ENCODE measurements around the gene ATXN1.

Gene ATXN1

DNA sequence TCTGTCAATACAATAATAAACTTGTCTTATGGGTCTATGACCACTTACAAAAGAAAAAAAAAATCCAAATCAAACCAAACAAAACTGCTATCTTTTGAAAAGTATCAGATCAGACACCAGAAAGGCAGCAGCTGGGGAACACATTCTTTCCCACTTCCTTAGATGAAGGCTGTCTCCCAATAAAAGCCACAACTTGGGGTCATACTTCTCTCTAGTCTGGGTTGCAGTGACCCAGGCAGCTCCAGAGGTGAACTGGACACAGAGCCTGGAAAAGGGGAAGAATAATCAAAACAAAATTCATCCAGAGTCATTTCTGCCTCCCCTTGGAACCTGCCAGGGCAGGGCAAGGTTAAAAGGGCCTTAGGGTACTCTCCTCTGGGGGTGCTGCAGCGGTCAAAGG, 19.1 kb downstream of the ATXN1 start:
- DNase-seq: no peak

GRCh38 chr6:16741112-16742016, 19.9 kb downstream of the ATXN1 start:
- no peak for DNase-seq

GRCh38 chr6:16740097-16740496, 21.2 kb downstream of the ATXN1 start:
- DNase-seq: no peak

DNA sequence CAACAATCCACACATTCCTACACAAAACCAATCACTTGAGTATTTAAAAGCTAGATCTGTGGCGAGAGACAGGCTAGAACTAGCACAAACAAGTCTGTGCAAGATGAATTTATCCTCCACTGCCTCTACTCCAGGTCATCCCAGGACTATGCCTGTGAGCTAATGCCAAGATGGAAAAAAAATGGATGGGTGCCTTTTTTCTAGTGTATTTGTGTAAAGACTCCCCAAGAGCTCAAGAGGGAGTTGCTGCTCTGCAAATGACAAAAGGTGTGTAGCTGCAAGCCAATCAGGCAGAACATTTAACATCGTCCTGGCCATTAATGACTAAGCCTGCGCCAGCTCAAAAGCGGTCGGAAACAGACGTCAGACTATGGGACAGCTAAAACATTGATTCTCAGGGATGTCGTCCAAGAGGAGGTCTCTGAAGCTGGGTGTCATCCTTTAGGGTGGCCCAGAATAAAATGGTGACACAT, 21.9 kb downstream of the ATXN1 start:
- no peak for DNase-seq

- DNase-seq: no peak
These were observed 23.3 kb downstream of the ATXN1 start for GRCh38 chr6:16737925-16738324.

DNA sequence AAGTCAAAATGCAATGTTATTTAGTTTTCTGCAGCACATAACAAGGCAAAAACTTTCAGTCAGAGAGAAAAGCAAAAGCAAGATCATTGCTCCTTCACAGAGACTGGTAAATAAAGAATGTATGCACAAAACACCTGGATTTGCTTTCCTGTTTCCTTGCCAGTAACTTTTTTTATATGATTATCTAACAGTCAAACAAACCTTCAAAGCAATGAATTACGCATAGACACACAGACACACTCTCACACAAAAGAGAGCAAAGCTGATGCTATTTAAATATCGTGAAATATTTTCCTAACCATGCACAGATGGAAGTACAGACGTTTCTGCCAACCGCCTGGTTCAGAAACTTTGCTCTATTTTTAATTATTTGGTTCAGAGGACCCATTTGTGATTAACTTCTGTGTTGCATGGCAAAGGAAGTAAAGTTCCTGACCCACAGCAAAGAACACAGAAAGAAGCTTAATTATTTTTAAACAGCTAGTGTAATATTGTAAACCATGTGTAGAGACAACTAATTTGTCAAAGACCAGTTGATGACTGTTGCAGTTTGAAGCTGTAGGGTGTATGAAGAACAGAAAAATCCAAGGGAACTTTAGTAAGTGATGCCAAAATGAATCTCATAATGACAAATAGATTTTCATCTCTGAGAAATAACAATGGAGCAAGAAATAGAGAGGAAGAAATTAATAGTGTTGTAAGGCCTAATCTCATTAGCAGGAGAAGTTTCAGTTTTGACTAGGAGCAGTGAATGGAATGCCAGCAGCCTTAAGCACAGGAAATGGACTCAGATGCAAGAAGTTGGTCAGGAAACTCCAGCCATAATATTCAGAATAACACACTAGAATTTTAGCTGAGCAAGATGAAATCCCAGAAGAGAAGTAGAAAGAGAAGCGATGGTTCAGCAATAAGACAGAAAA, 24.1 kb downstream of the ATXN1 start:
- no peak for DNase-seq

GRCh38 chr6:16735014-16735413, 26.2 kb downstream of the ATXN1 start:
- no peak for DNase-seq

GRCh38 chr6:16733085-16733484, 28.2 kb downstream of the ATXN1 start:
- DNase-seq: no peak

- no peak for DNase-seq
These were observed 29.7 kb downstream of the ATXN1 start for GRCh38 chr6:16731478-16732051.

DNA sequence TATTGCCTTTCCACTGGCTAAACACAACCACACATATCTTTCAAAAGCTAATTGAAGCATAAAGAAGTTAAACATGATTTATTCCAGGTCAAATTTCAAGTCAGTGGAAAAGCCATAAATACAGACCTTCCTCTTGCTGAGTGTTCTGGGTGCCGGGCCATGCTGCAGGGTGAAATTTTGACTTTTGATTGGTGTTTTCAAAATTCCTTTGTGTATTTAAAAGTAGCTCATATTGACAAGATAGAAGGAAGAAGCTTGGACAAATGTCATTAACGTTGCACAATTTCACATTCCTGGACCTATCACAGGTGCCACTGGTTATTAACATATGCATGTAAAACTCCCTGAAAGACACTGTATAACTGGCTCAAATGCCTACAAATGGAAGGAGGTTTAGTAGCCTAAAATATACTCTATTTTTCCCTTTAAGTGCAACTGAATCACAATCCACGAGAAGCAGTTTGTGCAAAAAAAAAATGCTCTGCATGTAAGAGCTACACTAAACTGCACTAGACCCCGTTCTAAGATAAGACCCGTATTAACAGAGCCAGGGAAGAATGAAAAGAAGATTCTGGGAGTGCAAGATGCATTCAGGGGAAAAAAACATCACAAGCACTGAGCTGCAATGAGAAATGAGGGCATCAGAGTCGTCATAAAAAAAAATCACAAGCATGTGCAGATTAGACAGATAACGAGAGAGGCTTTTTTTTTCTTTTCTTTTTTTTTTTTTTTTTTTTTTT, 30.4 kb downstream of the ATXN1 start:
- no peak for DNase-seq

DNA sequence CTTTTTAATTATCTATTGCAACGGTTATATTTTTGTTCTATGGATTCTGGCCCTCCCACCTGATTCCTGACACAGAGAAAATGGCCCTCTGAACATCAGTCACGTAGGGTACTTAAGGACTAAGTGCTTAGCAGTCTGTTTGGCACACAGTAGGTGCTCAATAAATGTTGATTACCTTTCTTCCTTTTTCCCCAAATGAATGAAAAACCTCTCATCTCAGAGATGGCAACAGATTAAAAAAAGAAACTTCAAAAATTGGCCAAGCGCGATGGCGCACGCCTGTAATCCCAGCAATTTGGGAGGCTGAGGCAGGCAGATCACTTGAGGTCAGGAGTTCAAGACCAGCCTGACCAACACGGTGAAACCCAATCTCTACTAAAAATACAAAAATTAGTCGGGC, 31.5 kb downstream of the ATXN1 start:
- no peak for DNase-seq

GRCh38 chr6:16729183-16729691, 32.0 kb downstream of the ATXN1 start:
- no peak for DNase-seq

- DNase-seq: no peak
These were observed 32.6 kb downstream of the ATXN1 start for GRCh38 chr6:16728513-16729182.

- no peak for DNase-seq
These were observed 33.3 kb downstream of the ATXN1 start for GRCh38 chr6:16727996-16728395.

DNA sequence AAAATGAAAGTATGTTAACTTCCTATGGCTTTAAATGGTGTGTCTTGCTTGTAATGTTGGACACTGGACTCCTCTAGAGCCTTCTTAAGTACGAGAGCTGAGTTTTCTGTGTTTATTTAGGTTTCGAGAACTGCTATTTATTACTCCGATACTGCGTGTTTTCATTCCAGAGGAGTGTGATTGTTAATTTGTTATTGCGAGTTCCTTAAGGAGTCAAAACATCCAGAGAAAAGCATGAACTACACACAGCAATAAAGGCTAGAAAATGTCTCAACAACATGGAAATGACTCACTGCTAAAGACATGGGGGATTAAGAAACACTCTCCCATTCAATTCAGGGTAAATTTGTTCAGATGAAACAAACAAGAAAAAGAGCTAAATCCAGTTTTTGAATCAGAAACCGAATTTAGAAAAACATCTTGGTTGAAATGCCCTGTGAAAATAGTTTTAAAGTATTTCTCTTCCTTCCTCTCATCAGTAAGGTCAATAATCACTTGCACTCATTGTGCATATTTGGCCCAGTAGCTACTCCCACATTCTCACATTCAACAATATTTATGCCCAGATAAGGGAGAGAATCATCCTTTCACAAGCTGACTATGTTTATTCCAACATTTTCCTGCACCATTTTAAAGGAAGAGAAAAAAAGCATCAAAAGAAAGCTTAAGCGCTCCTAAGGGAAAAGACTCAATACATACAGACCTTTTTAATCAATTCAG, 36.0 kb downstream of the ATXN1 start:
- DNase-seq: no peak

- DNase-seq: no peak
These were observed 37.4 kb downstream of the ATXN1 start for GRCh38 chr6:16723826-16724225.

DNA sequence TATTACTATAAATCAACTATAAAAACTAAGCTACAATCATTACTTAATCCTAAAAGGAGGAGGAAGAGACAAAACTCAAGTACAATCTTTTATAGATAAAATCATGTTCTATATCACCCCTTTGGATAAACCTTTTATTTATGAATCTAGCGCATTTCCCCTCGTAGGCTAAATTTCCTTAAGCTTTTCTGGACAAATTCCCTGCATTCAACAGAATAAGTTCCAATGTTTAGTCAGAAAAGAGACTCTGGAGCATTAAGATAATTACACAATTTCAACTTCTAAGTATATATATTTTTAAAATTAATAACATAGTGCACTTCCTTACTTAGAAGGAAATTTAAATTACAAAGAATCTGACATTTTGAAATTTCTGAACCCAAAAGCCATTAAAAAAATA, 37.9 kb downstream of the ATXN1 start:
- no peak for DNase-seq

DNA sequence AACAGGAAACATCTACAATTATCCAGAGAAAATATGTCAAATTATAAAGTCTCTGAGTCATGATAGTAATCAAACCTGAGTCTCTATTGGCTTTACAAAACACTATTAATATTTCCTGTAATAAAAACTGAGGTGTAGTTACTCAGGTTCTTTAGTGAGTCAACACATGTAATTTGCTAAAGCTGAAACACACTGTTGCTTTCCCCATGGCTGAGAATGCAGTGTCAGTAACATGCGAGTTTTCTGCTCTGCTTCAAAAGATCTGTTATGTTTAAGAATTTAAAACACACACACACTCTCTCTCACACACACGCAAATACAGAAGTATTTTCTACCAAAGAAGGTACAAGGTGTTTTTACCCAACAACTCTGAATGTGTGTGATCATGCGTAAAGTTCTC, 38.6 kb downstream of the ATXN1 start:
- no peak for DNase-seq

DNA sequence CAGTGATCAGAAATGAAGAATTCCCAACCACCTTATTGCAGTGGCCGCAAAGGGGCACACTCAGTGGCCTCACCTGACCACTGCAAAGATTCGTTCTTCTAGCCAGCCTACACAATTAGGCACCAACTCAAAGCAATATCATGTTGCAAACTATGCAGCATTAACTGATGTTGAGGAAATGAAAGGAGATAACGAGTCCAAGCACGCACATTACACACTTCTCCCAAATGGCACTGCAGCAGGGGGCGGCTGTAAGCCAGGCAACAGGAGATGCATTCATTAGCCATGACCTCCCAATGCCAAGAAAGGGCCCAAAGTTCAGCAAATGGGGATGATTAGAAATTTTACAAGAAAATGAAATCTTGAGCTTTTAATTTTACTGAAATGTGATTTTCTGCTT, 39.3 kb downstream of the ATXN1 start:
- peak; percentile 44 for DNase-seq

- DNase-seq: no peak
These were observed 40.4 kb downstream of the ATXN1 start for GRCh38 chr6:16720861-16721260.

DNA sequence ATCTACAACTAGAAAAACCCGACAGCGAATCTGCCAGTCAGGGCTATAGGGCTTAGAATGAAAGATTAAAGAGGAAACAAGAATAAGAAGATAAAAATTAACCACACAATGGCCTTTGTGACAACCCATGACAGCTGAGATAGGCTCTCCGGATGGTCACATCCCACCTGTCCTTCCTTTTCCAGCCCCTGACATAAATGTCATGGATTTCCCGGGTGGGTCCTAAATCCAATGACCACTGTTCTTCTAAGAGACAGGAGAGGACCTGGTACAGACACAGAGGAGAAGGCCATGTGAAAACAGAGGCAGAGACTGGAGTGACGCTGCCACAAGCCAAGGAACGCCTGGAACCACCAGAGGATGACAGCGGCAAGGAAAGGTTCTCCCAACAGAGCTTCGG, 41.8 kb downstream of the ATXN1 start:
- no peak for DNase-seq

Data from DMS 273 treated with DMSO at 0.1 percent for 48 hours (cell line).